DMS79 (cell line): ENCODE data around the gene ELMO1.

ENCODE experiments used
- DNase-seq: peaks from one replicate; lab custom pipeline; 2025; lab: John Stamatoyannopoulos, UW

Gene ELMO1

GRCh38 chr7:37368540-37368939, 80.1 kb downstream of the ELMO1 start:
- no peak for DNase-seq

- no peak for DNase-seq
Measured at GRCh38 chr7:37367010-37367409, 81.7 kb downstream of the ELMO1 start.

GRCh38 chr7:37366445-37366844, 82.2 kb downstream of the ELMO1 start:
- DNase-seq = no peak

- DNase-seq = no peak
Measured at GRCh38 chr7:37365405-37365804, 83.3 kb downstream of the ELMO1 start.

- DNase-seq = no peak
Measured at GRCh38 chr7:37364856-37365255, 83.8 kb downstream of the ELMO1 start.

- DNase-seq = no peak
Measured at GRCh38 chr7:37363536-37364491, 84.8 kb downstream of the ELMO1 start.

- no peak for DNase-seq
Measured at GRCh38 chr7:37362802-37363201, 85.9 kb downstream of the ELMO1 start.

- DNase-seq = no peak
Measured at GRCh38 chr7:37360484-37360883, 88.2 kb downstream of the ELMO1 start.

GRCh38 chr7:37359662-37360444, 88.8 kb downstream of the ELMO1 start:
- DNase-seq = no peak

GRCh38 chr7:37359180-37359579, 89.5 kb downstream of the ELMO1 start:
- no peak for DNase-seq

- DNase-seq = no peak
Measured at GRCh38 chr7:37357637-37357996, 91.0 kb downstream of the ELMO1 start.

GRCh38 chr7:37356911-37357636, 91.6 kb downstream of the ELMO1 start:
- no peak for DNase-seq

- no peak for DNase-seq
Measured at GRCh38 chr7:37354656-37355131, 94.0 kb downstream of the ELMO1 start.

GRCh38 chr7:37353949-37354655, 94.6 kb downstream of the ELMO1 start:
- no peak for DNase-seq

GRCh38 chr7:37352974-37353948, 95.4 kb downstream of the ELMO1 start:
- DNase-seq = no peak

GRCh38 chr7:37352251-37352880, 96.3 kb downstream of the ELMO1 start:
- DNase-seq = no peak

- no peak for DNase-seq
Measured at GRCh38 chr7:37351716-37352115, 96.9 kb downstream of the ELMO1 start.

- no peak for DNase-seq
Measured at GRCh38 chr7:37349979-37350590, 98.6 kb downstream of the ELMO1 start.

GRCh38 chr7:37348982-37349381, 99.7 kb downstream of the ELMO1 start:
- DNase-seq = no peak
